ENCODE measurements around the gene GSTCD.

The GSTCD gene

GRCh38 chr4:105753361-105753760 lies 44.8 kb downstream of the GSTCD start:
- H3K9me3 ChIP-seq (ENCODE audit: control insufficient read depth, insufficient read depth, low read depth, low read length): no peaks in the 10 kb centered on the region
- no peak for TF ChIP-seq ZNF624 (tag by site-specific recombination; IDR thresholded peaks at IDR 0.05)
- TF ChIP-seq ZBTB26 (tag by site-specific recombination; optimal IDR thresholded peaks at IDR 0.05): no peak
- TF ChIP-seq ZNF37A (tag by site-specific recombination; IDR thresholded peaks at IDR 0.05): no peak
- no peak for TF ChIP-seq YY2 (tag by site-specific recombination; IDR thresholded peaks at IDR 0.05)
- TF ChIP-seq SP7 (tag by site-specific recombination; IDR thresholded peaks at IDR 0.05): no peak
- no peak for TF ChIP-seq ZSCAN16 (tag by site-specific recombination; IDR thresholded peaks at IDR 0.05)
- no peak for TF ChIP-seq ZNF449 (tag by site-specific recombination; IDR thresholded peaks at IDR 0.05)
- no peak for TF ChIP-seq RBAK (tag by site-specific recombination; IDR thresholded peaks at IDR 0.05)
- no peak for TF ChIP-seq ZNF777 (tag by site-specific recombination; IDR thresholded peaks at IDR 0.05; ENCODE audit: borderline replicate concordance)
- TF ChIP-seq HOXA7 (CRISPR knock-in tag; IDR thresholded peaks at IDR 0.05; ENCODE audit: borderline replicate concordance): no peak
- no peak for TF ChIP-seq ZNF837 (tag by site-specific recombination; IDR thresholded peaks at IDR 0.05)
- TF ChIP-seq KLF9 (tag by site-specific recombination; IDR thresholded peaks at IDR 0.05; ENCODE audit: low read depth): no peak
- no peak for TF ChIP-seq ZNF221 (tag by site-specific recombination; IDR thresholded peaks at IDR 0.05; ENCODE audit: borderline replicate concordance)
- TF ChIP-seq ZNF513 (tag by site-specific recombination; IDR thresholded peaks at IDR 0.05): no peak
- no peak for TF ChIP-seq ZNF645 (tag by site-specific recombination; IDR thresholded peaks at IDR 0.05)
- no peak for TF ChIP-seq ZNF600 (tag by site-specific recombination; IDR thresholded peaks at IDR 0.05)
- TF ChIP-seq ZNF23 (tag by site-specific recombination; IDR thresholded peaks at IDR 0.05; ENCODE audit: borderline replicate concordance): no peak
- no peak for TF ChIP-seq ZNF48 (tag by site-specific recombination; IDR thresholded peaks at IDR 0.05)
- TF ChIP-seq ZNF626 (tag by site-specific recombination; IDR thresholded peaks at IDR 0.05): no peak
- no peak for TF ChIP-seq ZBTB20 (tag by site-specific recombination; IDR thresholded peaks at IDR 0.05)
- H3K4me1 ChIP-seq (ENCODE audit: control insufficient read depth, insufficient read depth, low read length): no peaks in the 10 kb centered on the region
- POLR2A ChIA-PET: no interaction called here
- no peak overlapping the region for H3K27ac ChIP-seq (ENCODE audit: extremely low read depth, low read depth, low read length)
- no peaks in the 10 kb centered on the region for H3K36me3 ChIP-seq (ENCODE audit: control insufficient read depth in 2 of 2, insufficient read depth in 1 of 2, low read length in 2 of 2)
- CTCF ChIA-PET: interaction anchor here (0.7 kb wide), 1 partner anchor 12 kb away, joined by 3 read pairs; no protein-coding TSS in a partner anchor
- H3K4me3 ChIP-seq (ENCODE audit: low read depth, low read length): no peak overlapping the region

GRCh38 chr4:105755375-105755774 lies 46.8 kb downstream of the GSTCD start:
- Histone ChIP-seq H3K4me1 (ENCODE audit: control insufficient read depth, insufficient read depth, low read length) (no peaks in the 10 kb centered on the region), H3K9me3 (ENCODE audit: control insufficient read depth, insufficient read depth, low read depth, low read length) (no peaks in the 10 kb centered on the region), H3K27ac (ENCODE audit: extremely low read depth, low read depth, low read length) (no peak overlapping the region), H3K4me3 (ENCODE audit: low read depth, low read length) (no peak overlapping the region), H3K36me3 (ENCODE audit: control insufficient read depth in 2 of 2, insufficient read depth in 1 of 2, low read length in 2 of 2) (no peaks in the 10 kb centered on the region)
- ChIA-PET POLR2A (interaction anchor here (0.6 kb wide), 1 partner anchor 161 kb away, joined by 4 read pairs; no protein-coding TSS in a partner anchor), CTCF (interaction anchor here (1.1 kb wide), 1 partner anchor 14 kb away, joined by 5 read pairs; no protein-coding TSS in a partner anchor)
- TF ChIP-seq ZNF214 (tag by site-specific recombination; IDR thresholded peaks at IDR 0.05; ENCODE audit: borderline replicate concordance): no peak
- TF ChIP-seq ZNF114 (tag by site-specific recombination; IDR thresholded peaks at IDR 0.05): no peak
- TF ChIP-seq SP3 (tag by site-specific recombination; IDR thresholded peaks at IDR 0.05): no peak
- TF ChIP-seq OSR2 (tag by site-specific recombination; IDR thresholded peaks at IDR 0.05): no peak
- TF ChIP-seq HOXA7 (CRISPR knock-in tag; IDR thresholded peaks at IDR 0.05; ENCODE audit: borderline replicate concordance): no peak
- TF ChIP-seq SETDB1 (IDR thresholded peaks at IDR 0.05; ENCODE audit: insufficient read length, low read length): no peak
- no peak for TF ChIP-seq KLF7 (tag by site-specific recombination; IDR thresholded peaks at IDR 0.05; ENCODE audit: borderline replicate concordance)
- TF ChIP-seq ZNF544 (tag by site-specific recombination; IDR thresholded peaks at IDR 0.05): no peak
- no peak for TF ChIP-seq GLIS1 (tag by site-specific recombination; IDR thresholded peaks at IDR 0.05)
- no peak for TF ChIP-seq ZNF514 (tag by site-specific recombination; IDR thresholded peaks at IDR 0.05)
- TF ChIP-seq, protein P1, sequence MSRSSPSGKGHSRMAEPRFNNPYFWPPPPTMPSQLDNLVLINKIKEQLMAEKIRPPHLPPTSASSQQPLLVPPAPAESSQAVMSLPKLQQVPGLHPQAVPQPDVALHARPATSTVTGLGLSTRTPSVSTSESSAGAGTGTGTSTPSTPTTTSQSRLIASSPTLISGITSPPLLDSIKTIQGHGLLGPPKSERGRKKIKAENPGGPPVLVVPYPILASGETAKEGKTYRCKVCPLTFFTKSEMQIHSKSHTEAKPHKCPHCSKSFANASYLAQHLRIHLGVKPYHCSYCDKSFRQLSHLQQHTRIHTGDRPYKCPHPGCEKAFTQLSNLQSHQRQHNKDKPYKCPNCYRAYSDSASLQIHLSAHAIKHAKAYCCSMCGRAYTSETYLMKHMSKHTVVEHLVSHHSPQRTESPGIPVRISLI (tag by site-specific recombination; IDR thresholded peaks at IDR 0.05): no peak
- TF ChIP-seq ZNF155 (tag by site-specific recombination; IDR thresholded peaks at IDR 0.05): no peak
- TF ChIP-seq MZF1 (tag by site-specific recombination; IDR thresholded peaks at IDR 0.05; ENCODE audit: borderline replicate concordance): no peak
